Smooth muscle cell (in vitro differentiated cells): ENCODE data around the gene ITPRIPL2. TPM values are rescaled to one million over a fixed set of nuclear protein-coding genes. Genes with fewer than 3 reads are reported as not detected.
A peak's percentile ranks its signal among the peaks of the same experiment; 100 is the strongest.

ENCODE experiments used
- DNase-seq: peaks from one replicate; lab custom pipeline; 2025; ENCODE audit not compliant: unreplicated experiment; lab: John Stamatoyannopoulos, UW
- H2AFZ ChIP-seq: fragments of 200-600 bp; sonication (generic); 2 replicates; pipeline ENCODE4 v1.6.0; 2016; ENCODE audit warnings: antibody characterized with exemption, low read depth, mild to moderate bottlenecking
- H3F3A ChIP-seq: fragments of 200-600 bp; sonication (generic); 2 replicates; pipeline ENCODE4 v1.6.0; 2017; ENCODE audit warnings: antibody characterized with exemption, low read depth
- H3K27ac ChIP-seq: fragments of 200-600 bp; sonication (generic); 2 replicates; pipeline ENCODE4 v1.5.1; 2016; ENCODE audit warnings: low read depth, mild to moderate bottlenecking
- H3K27me3 ChIP-seq: fragments of 200-600 bp; sonication (generic); 2 replicates; pipeline ENCODE4 v1.6.1; 2016; ENCODE audit warnings: low read depth, mild to moderate bottlenecking
- H3K36me3 ChIP-seq: fragments of 200-600 bp; sonication (generic); 2 replicates; pipeline ENCODE4 v1.5.1; 2016; ENCODE audit warnings: low read depth
- H3K4me1 ChIP-seq: fragments of 200-600 bp; sonication (generic); 2 replicates; pipeline ENCODE4 v1.5.1; 2016; ENCODE audit warnings: low read depth
- H3K4me2 ChIP-seq: fragments of 200-600 bp; sonication (generic); 2 replicates; pipeline ENCODE4 v1.6.0; 2016; ENCODE audit warnings: mild to moderate bottlenecking
- H3K4me3 ChIP-seq: fragments of 200-600 bp; sonication (generic); 2 replicates; pipeline ENCODE4 v1.5.1; 2016; ENCODE audit warnings: mild to moderate bottlenecking
- H3K79me2 ChIP-seq: fragments of 200-600 bp; sonication (generic); 2 replicates; pipeline ENCODE4 v1.6.0; 2016; ENCODE audit warnings: low read depth, mild to moderate bottlenecking
- H3K9ac ChIP-seq: fragments of 200-600 bp; sonication (generic); 2 replicates; pipeline ENCODE4 v1.6.0; 2016; ENCODE audit warnings: low read depth
- H3K9me3 ChIP-seq: fragments of 200-600 bp; sonication (generic); replicated peaks from 2 replicates; pipeline ENCODE4 v1.5.1; 2016; ENCODE audit warnings: low read depth
- H4K20me1 ChIP-seq: fragments of 200-600 bp; sonication (generic); 2 replicates; pipeline ENCODE4 v1.6.0; 2016; ENCODE audit warnings: low read depth
- WGBS: methylation state at CpG from one replicate; pipeline ENCODE4 v1.1.7; 2016; ENCODE audit warnings: low lambda C conversion rate; 5-methylcytosine and 5-hydroxymethylcytosine counted together
- polyA plus RNA-seq: library from polyadenylated mRNA; unstranded; fragments of >200 nt; fragmentation: Nextera tagmentation; extraction: Ambion mirVana; gene quantifications from 2 replicates; pipeline ENCODE4 v1.2.1, GENCODE V29; 2016
- total RNA-seq: library from RNA; depleted of rRNA; stranded (reverse); fragments of >200 nt; gene quantifications from 2 replicates; pipeline ENCODE4 v1.2.3, GENCODE V29; 2014
- TF ChIP-seq, protein P1 (sequence below): fragments of 200-600 bp; sonication (generic); IDR thresholded peaks from 2 replicates; pipeline ENCODE4 v1.5.1; 2017; ENCODE audit warnings: borderline replicate concordance, mild to moderate bottlenecking, antibody characterized with exemption; ENCODE audit not compliant: insufficient read depth, poor library complexity, severe bottlenecking

Gene ITPRIPL2
- total and polyA plus RNA-seq, 2 experiments from 2014 or later = 16.4 to 26.4 TPM

DNA sequence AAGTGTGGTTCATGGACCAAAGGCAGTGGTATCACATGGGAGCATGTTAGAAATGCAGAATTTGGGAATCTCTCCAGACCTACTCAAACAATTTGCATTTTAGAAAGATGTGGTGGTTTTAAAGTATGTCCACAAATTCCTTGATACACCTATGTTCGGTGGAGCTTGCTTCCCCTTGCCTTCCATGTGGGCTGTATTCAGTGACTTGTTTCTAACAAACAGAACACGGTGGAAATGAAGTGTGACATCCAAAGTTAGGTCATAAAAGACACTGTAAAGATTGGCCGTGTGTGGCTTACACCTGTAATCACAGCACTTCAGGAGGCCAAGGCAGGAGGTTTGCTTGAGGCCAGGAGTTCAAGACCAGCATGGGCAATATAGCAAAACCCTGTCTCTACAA, 29.6 kb upstream of the ITPRIPL2 start:
- TF ChIP-seq, protein P1, sequence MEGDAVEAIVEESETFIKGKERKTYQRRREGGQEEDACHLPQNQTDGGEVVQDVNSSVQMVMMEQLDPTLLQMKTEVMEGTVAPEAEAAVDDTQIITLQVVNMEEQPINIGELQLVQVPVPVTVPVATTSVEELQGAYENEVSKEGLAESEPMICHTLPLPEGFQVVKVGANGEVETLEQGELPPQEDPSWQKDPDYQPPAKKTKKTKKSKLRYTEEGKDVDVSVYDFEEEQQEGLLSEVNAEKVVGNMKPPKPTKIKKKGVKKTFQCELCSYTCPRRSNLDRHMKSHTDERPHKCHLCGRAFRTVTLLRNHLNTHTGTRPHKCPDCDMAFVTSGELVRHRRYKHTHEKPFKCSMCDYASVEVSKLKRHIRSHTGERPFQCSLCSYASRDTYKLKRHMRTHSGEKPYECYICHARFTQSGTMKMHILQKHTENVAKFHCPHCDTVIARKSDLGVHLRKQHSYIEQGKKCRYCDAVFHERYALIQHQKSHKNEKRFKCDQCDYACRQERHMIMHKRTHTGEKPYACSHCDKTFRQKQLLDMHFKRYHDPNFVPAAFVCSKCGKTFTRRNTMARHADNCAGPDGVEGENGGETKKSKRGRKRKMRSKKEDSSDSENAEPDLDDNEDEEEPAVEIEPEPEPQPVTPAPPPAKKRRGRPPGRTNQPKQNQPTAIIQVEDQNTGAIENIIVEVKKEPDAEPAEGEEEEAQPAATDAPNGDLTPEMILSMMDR = no peak
- Histone ChIP-seq H3K4me1 (no peaks in the 10 kb centered on the region), H3K4me2 (no peak overlapping the region), H3F3A (no peaks in the 10 kb centered on the region), H3K9me3 (peaks cover 5% of the 10 kb centered on the region), H3K27ac (no peak overlapping the region), H2AFZ (no peak overlapping the region), H3K27me3 (no peaks in the 10 kb centered on the region), H3K79me2 (no peaks in the 10 kb centered on the region), H3K4me3 (no peak overlapping the region), H3K9ac (no peak overlapping the region), H4K20me1 (no peaks in the 10 kb centered on the region), H3K36me3 (peaks cover 10% of the 10 kb centered on the region)
- no peak for DNase-seq
- 91% methylated on average over 3 of the region's 3 CpGs for WGBS

DNA sequence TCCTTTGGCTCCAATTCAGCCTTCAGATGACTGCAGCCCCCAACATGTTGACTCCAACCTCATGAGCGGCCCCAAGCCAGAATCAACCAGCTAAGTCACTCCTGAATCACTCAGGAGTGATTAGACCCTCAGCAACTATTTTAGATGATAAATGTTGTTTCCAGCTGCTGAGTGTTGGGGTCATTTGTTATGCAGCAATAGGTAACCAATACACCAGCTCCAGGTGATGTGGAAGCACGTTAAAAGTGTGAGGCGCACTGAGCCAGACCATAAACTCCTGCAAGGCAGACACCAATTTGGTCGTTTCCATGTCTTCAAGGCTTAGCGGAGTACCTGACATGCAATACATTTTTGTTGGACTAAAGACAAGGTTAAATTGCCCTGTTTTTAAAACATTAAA, 28.9 kb upstream of the ITPRIPL2 start:
- Histone ChIP-seq H3K27ac (no peak overlapping the region), H4K20me1 (no peaks in the 10 kb centered on the region), H2AFZ (no peak overlapping the region), H3K9ac (no peak overlapping the region), H3K9me3 (peaks cover 1% of the 10 kb centered on the region), H3K36me3 (peaks cover 3% of the 10 kb centered on the region), H3K4me3 (no peak overlapping the region), H3K79me2 (no peaks in the 10 kb centered on the region), H3K4me2 (no peak overlapping the region), H3F3A (no peaks in the 10 kb centered on the region), H3K27me3 (no peaks in the 10 kb centered on the region), H3K4me1 (no peaks in the 10 kb centered on the region)
- DNase-seq = no peak
- 90% methylated on average over 5 of the region's 5 CpGs for WGBS
- TF ChIP-seq, protein P1 = no peak

DNA sequence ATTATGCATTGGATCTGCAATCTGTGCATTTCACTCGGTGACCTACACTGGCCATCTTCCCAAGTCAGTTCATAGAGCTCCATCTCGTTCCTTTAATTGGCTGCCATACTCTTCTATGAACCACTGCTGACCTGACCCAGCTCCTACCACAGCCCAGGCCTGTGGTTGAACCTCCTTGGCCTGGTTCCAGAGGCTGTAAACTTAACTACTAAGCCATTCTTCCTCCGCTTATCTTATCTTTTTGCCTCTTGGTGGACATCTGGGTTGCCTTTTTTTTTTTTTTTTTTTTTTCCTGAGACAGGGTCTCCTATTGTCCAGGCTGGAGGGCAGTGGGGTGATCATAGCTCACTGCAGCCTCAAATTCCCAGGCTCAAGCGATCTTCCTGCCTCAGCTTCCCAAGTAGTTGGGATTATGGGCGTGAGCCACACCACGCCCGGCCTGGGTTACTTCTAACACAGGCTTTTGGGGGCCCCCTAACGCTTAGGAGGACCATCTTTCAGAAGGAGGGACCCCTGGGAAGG, 28.0 kb upstream of the ITPRIPL2 start:
- peak overlapping the region; percentile 73 for H2AFZ ChIP-seq
- TF ChIP-seq, protein P1 = no peak
- 35% methylated on average over 8 of the region's 8 CpGs for WGBS
- H3K79me2 ChIP-seq = no peaks in the 10 kb centered on the region
- no peaks in the 10 kb centered on the region for H3K9me3 ChIP-seq
- H4K20me1 ChIP-seq = no peaks in the 10 kb centered on the region
- H3K27ac ChIP-seq = no peak overlapping the region
- H3K4me2 ChIP-seq = peak overlapping the region; percentile 89
- no peaks in the 10 kb centered on the region for H3K27me3 ChIP-seq
- no peak for DNase-seq
- H3K36me3 ChIP-seq = no peaks in the 10 kb centered on the region
- H3K9ac ChIP-seq = no peak overlapping the region
- H3K4me3 ChIP-seq = peak overlapping the region; percentile 46
- H3K4me1 ChIP-seq = no peaks in the 10 kb centered on the region
- no peaks in the 10 kb centered on the region for H3F3A ChIP-seq
